ENCODE measurements around the gene LAPTM5. TPM values are rescaled to one million over a fixed set of nuclear protein-coding genes. Genes with fewer than 3 reads are reported as not detected.
A peak's percentile ranks its signal among the peaks of the same experiment; 100 is the strongest.

Gene LAPTM5
- total and polyA plus RNA-seq, 5 donors from 2014 or later: 552 to 687 (median 589) TPM

DNA sequence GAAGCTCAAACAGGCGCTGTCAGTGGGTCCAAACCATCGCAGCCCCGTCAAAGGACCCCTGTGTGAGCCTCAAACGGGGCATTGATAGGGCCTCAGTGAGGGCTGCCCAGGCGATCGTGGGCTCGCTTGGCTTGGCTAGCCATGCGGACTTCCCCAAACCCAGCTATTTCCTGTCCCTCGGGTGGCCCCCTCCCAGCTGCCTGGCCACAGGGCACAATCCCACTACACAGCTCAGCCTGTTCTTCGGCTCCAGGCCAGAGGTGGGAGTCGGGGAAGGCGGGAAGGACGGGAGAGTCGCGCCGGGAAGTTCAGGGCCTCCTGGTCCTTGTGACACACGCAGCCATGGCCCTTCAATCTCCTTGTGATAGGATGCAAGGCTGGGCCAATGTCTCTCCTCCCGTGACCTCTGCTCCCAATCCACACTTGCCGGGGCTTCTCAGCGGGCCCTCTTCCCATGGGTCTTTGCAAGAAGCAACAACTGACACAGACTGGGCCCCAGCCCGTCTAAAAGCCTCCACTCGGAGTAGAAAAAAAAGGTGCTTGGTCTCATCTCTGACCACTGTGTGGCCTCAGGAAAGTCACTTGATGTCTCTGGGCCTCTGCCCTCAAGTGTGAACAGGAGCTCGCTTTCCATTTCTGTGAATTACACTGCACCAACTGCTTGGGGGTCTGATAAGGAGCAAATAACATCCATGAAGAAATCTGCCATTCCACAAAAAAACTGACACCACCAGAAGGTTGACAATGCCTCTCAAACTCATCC, 27.0 kb downstream of the LAPTM5 start:
- H3K36me3 Mint-ChIP-seq: peaks cover 24% of the 10 kb centered on the region
- H3K4me3 ChIP-seq (ENCODE audit: low read depth, low read length): no peak overlapping the region

DNA sequence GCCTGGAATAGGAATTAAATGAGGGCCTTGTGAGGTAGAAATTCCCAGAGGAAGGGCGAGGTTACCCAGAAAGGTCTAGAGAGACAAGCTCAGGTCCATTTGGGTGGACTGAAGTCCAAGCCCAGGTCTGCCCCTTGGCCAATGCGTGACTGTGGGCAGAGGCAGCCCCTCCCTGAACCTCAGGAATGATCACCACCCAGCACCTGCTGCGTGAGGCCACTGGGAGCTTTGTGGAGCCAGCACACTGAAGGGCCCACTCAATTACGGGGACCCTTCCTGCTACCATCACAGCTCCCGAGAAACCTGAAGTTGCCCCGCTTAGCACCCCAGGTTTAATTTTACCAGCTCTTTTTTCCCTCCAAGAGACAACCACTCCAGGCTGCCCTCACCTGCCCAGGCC, 27.7 kb downstream of the LAPTM5 start:
- H3K27me3 ChIP-seq (ENCODE audit: control insufficient read depth, insufficient read depth, low read length): no peaks in the 10 kb centered on the region
- H3K36me3 ChIP-seq (ENCODE audit: control insufficient read depth, insufficient read depth, low read length): peaks cover 32% of the 10 kb centered on the region
- DNase-seq: no peak
- Mint-ChIP-seq H3K4me3 (no peak overlapping the region), H3K4me1 (peaks cover 0 to 25% (median 11%) of the 10 kb centered on the region in 4 donors), H3K36me3 (peaks cover 18% of the 10 kb centered on the region), H3K9me3 (no peaks in the 10 kb centered on the region), H3K27me3 (no peaks in the 10 kb centered on the region), H3K27ac (peak overlapping the region in 1 of 3 donors; percentile 29)
- no peaks in the 10 kb centered on the region for H3K9me3 ChIP-seq (ENCODE audit: control insufficient read depth in 2 of 2, low read length in 2 of 2)
- peaks cover 8% of the 10 kb centered on the region for H3K4me1 ChIP-seq (ENCODE audit: control insufficient read depth, insufficient read depth, low read length, poor library complexity, severe bottlenecking)
- no peak for ATAC-seq (ENCODE audit: low read depth in 2 of 2)
- no peak overlapping the region for H3K4me3 ChIP-seq (ENCODE audit: low read depth, low read length)
- H3K27ac ChIP-seq (ENCODE audit: insufficient read depth, low read length, poor library complexity, severe bottlenecking): no peak overlapping the region

More for the DNA sequence above, 27.0 kb downstream of the LAPTM5 start:
- H3K4me1 Mint-ChIP-seq: peaks cover 0 to 27% (median 9%) of the 10 kb centered on the region in 4 donors
- no peak for DNase-seq
- Histone ChIP-seq H3K36me3 (ENCODE audit: control insufficient read depth, insufficient read depth, low read length) (peaks cover 33% of the 10 kb centered on the region), H3K27me3 (ENCODE audit: control insufficient read depth, insufficient read depth, low read length) (no peaks in the 10 kb centered on the region), H3K4me1 (ENCODE audit: control insufficient read depth, insufficient read depth, low read length, poor library complexity, severe bottlenecking) (peaks cover 8% of the 10 kb centered on the region), H3K27ac (ENCODE audit: insufficient read depth, low read length, poor library complexity, severe bottlenecking) (no peak overlapping the region), H3K9me3 (ENCODE audit: control insufficient read depth in 2 of 2, low read length in 2 of 2) (no peaks in the 10 kb centered on the region)
- H3K9me3 Mint-ChIP-seq: no peaks in the 10 kb centered on the region
- peak overlapping the region in 1 of 4 donors; percentile 24 for H3K4me3 Mint-ChIP-seq
- H3K27ac Mint-ChIP-seq: peak overlapping the region; percentile 9 to 92 (median 86)
- ATAC-seq (ENCODE audit: low read depth in 2 of 2): no peak
- H3K27me3 Mint-ChIP-seq: no peaks in the 10 kb centered on the region

DNA sequence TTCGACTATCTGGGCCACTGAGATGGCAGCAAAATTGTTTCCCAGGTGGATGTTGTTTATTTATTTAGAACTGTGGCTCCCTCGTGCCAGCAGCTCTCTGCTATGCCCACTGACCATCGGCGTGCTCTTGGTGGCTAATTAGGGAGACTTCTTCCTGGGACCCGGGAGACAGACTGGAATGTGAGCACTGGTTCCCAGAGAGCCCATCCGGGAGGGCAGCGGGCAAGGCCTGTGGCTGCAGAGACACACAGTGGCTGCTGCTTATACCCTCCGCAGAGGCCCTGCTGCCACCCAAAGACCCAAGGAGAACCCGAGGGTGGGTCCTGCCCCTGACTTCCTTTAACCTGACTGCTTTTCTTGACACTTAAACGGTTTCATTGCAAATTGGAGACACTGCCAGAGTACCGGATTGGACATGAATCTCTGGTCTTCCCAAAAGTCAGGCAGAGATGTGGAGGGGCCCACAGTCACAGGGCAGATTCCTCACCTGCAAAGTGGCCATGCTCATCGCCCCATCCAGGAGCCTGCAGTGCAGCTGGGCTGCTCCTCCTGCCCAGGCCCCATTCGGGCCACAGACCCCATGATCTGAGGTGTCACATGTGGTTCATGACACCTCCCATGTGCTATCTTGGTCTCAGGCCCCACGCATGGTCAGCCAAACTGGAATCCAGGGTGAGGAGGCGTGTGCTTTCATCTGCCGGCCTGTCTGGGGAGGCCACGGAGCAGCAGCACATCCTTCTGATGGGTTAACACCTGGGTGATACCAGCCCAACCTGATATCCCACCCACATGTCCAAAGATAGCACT, 28.5 kb downstream of the LAPTM5 start:
- Histone ChIP-seq H3K4me3 (ENCODE audit: low read depth, low read length) (no peak overlapping the region), H3K9me3 (ENCODE audit: control insufficient read depth in 2 of 2, low read length in 2 of 2) (no peaks in the 10 kb centered on the region), H3K4me1 (ENCODE audit: control insufficient read depth, insufficient read depth, low read length, poor library complexity, severe bottlenecking) (peaks cover 8% of the 10 kb centered on the region), H3K27ac (ENCODE audit: insufficient read depth, low read length, poor library complexity, severe bottlenecking) (no peak overlapping the region), H3K27me3 (ENCODE audit: control insufficient read depth, insufficient read depth, low read length) (no peaks in the 10 kb centered on the region), H3K36me3 (ENCODE audit: control insufficient read depth, insufficient read depth, low read length) (peaks cover 30% of the 10 kb centered on the region)
- H3K27ac Mint-ChIP-seq: peak overlapping the region in 1 of 3 donors; percentile 29
- ATAC-seq (ENCODE audit: low read depth in 2 of 2) (no peak), DNase-seq (no peak)
- H3K36me3 Mint-ChIP-seq: peaks cover 9% of the 10 kb centered on the region
- no peaks in the 10 kb centered on the region for H3K27me3 Mint-ChIP-seq
- no peak overlapping the region for H3K4me3 Mint-ChIP-seq
- H3K9me3 Mint-ChIP-seq: no peaks in the 10 kb centered on the region
- H3K4me1 Mint-ChIP-seq: peaks cover 0 to 30% (median 13%) of the 10 kb centered on the region in 4 donors

DNA sequence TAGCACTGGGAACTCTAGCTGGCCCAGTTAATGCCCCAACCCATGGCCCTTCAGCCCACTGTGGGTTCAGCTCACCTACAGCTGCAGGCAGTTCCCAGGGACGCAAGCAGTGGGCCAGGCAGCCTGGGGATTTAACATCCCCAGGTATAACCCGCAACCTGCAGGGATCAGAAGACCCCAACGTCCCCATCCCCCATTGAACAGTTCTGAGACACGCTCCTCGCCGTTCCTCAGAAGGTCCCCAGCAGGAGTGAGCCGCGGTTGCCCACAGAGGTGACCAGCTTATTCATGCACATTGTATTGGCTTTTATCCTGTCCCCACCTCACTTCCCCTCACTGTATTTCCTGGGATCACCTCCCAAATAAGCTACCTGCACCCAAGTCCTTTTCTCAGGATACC, 29.2 kb downstream of the LAPTM5 start:
- peak overlapping the region in 1 of 3 donors; percentile 25 for H3K27ac Mint-ChIP-seq
- H3K27ac ChIP-seq (ENCODE audit: insufficient read depth, low read length, poor library complexity, severe bottlenecking): no peak overlapping the region
- no peak overlapping the region for H3K4me3 Mint-ChIP-seq
- no peaks in the 10 kb centered on the region for H3K27me3 Mint-ChIP-seq
- no peak for ATAC-seq (ENCODE audit: low read depth in 2 of 2)
- peaks cover 7% of the 10 kb centered on the region for H3K36me3 Mint-ChIP-seq
- H3K9me3 ChIP-seq (ENCODE audit: control insufficient read depth in 2 of 2, low read length in 2 of 2): no peaks in the 10 kb centered on the region
- peaks cover 0 to 34% (median 15%) of the 10 kb centered on the region in 4 donors for H3K4me1 Mint-ChIP-seq
- H3K4me3 ChIP-seq (ENCODE audit: low read depth, low read length): no peak overlapping the region
- no peak for DNase-seq
- H3K36me3 ChIP-seq (ENCODE audit: control insufficient read depth, insufficient read depth, low read length): peaks cover 24% of the 10 kb centered on the region
- H3K4me1 ChIP-seq (ENCODE audit: control insufficient read depth, insufficient read depth, low read length, poor library complexity, severe bottlenecking): peaks cover 8% of the 10 kb centered on the region
- H3K9me3 Mint-ChIP-seq: no peaks in the 10 kb centered on the region
- no peaks in the 10 kb centered on the region for H3K27me3 ChIP-seq (ENCODE audit: control insufficient read depth, insufficient read depth, low read length)

DNA sequence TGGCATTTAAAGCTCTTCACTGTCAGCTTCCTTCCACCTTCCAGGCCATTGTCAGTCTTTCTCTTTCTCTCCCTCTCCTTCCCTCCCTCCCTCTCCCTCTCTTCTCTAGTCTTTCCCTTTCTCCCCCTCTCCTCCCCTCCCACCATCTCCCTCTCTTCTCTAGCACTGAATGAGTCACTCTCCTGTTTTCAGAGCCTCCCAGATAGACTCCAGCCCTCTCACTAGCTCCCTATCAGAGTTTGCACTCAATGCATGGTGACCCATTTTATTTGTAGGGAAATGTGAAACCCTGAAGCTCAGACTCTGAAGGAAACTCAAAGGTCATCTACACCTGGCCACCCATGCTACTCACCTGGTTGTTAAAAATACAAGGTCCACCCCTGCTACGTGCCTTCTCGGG, 29.8 kb downstream of the LAPTM5 start:
- Histone ChIP-seq H3K4me3 (ENCODE audit: low read depth, low read length) (no peak overlapping the region), H3K4me1 (ENCODE audit: control insufficient read depth, insufficient read depth, low read length, poor library complexity, severe bottlenecking) (peaks cover 8% of the 10 kb centered on the region), H3K9me3 (ENCODE audit: control insufficient read depth in 2 of 2, low read length in 2 of 2) (no peaks in the 10 kb centered on the region), H3K27me3 (ENCODE audit: control insufficient read depth, insufficient read depth, low read length) (no peaks in the 10 kb centered on the region), H3K36me3 (ENCODE audit: control insufficient read depth, insufficient read depth, low read length) (peaks cover 20% of the 10 kb centered on the region), H3K27ac (ENCODE audit: insufficient read depth, low read length, poor library complexity, severe bottlenecking) (no peak overlapping the region)
- Mint-ChIP-seq H3K36me3 (peaks cover 6% of the 10 kb centered on the region), H3K9me3 (no peaks in the 10 kb centered on the region), H3K4me1 (peaks cover 0 to 32% (median 15%) of the 10 kb centered on the region in 4 donors), H3K27me3 (no peaks in the 10 kb centered on the region), H3K4me3 (no peak overlapping the region), H3K27ac (peak overlapping the region in 1 of 3 donors; percentile 25)
- no peak for ATAC-seq (ENCODE audit: low read depth in 2 of 2)
- DNase-seq: no peak

DNA sequence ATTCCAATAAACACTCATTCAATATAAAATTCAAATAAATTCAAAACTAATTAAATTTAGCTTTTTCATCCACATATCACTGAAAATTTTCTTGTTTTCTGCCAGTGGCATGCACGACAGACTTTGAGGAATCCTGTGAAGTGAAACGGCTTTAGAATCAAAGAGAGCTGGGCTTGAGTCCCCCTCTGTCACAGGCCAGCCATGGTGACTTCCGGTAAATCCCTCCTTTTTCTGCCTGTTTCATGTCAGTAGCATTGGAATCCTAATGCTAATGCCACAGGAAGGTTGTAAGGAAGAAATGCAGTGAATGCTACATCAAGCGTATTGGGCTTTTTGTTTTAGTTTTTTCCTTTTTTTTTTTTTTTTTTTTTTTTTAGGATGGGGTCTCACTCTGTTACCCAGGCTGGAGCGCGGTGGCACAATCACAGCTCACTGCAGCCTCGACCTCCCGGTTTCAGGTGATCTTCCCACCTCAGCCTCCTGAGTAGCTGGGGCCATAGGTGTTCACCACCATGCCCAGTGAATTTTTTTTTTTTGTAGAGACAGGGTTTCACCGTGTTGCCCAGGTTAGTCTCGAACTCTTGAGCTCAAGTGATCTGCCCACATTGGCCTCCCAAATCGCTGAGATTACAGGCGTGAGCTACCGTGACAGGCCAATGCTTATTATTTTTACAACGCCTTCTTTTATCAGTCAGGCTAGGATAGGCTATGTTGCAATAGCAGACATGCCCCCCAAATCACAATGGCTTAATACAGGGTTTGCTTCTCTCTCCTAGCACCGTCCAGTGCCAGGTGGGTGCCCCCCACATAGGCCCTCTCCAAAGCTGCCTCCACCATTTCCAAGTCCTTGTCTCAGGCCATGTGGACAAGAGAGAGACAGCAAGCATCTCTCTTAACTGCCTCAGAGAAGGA, 30.5 kb downstream of the LAPTM5 start:
- Mint-ChIP-seq H3K4me3 (no peak overlapping the region), H3K9me3 (no peaks in the 10 kb centered on the region), H3K4me1 (peaks cover 0 to 32% (median 15%) of the 10 kb centered on the region in 4 donors), H3K27me3 (no peaks in the 10 kb centered on the region), H3K27ac (peak overlapping the region in 1 of 3 donors; percentile 59), H3K36me3 (peaks cover 6% of the 10 kb centered on the region)
- H3K9me3 ChIP-seq (ENCODE audit: control insufficient read depth in 2 of 2, low read length in 2 of 2): no peaks in the 10 kb centered on the region
- peaks cover 14% of the 10 kb centered on the region for H3K36me3 ChIP-seq (ENCODE audit: control insufficient read depth, insufficient read depth, low read length)
- no peaks in the 10 kb centered on the region for H3K27me3 ChIP-seq (ENCODE audit: control insufficient read depth, insufficient read depth, low read length)
- no peak overlapping the region for H3K4me3 ChIP-seq (ENCODE audit: low read depth, low read length)
- ATAC-seq (ENCODE audit: low read depth in 2 of 2): no peak
- H3K4me1 ChIP-seq (ENCODE audit: control insufficient read depth, insufficient read depth, low read length, poor library complexity, severe bottlenecking): peaks cover 7% of the 10 kb centered on the region
- no peak overlapping the region for H3K27ac ChIP-seq (ENCODE audit: insufficient read depth, low read length, poor library complexity, severe bottlenecking)
- DNase-seq: no peak

DNA sequence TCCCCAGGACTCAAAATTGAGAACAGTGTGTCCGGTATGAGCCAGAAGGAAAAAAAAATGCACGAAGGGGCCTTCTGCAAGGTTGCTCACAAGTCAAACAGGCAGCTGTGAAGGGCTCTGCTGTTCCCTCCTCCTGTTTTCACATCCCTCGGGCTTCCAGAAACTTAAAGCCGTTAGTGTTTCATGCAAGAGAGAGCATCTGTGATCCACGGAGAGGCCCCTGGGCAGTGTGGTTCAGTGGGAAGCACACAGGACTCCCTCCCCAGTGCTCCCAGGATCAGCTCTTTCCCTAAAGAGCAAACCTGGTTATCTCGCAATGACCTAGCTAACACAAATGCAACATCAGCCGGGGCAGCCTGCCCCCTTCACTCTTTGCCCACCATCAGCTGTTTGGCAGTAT, 31.3 kb downstream of the LAPTM5 start:
- Mint-ChIP-seq H3K27ac (no peak overlapping the region), H3K36me3 (peaks cover 13% of the 10 kb centered on the region), H3K9me3 (no peaks in the 10 kb centered on the region), H3K4me1 (peaks cover 0 to 32% (median 10%) of the 10 kb centered on the region in 4 donors), H3K4me3 (no peak overlapping the region), H3K27me3 (no peaks in the 10 kb centered on the region)
- no peak for ATAC-seq (ENCODE audit: low read depth in 2 of 2)
- Histone ChIP-seq H3K9me3 (ENCODE audit: control insufficient read depth in 2 of 2, low read length in 2 of 2) (no peaks in the 10 kb centered on the region), H3K27me3 (ENCODE audit: control insufficient read depth, insufficient read depth, low read length) (no peaks in the 10 kb centered on the region), H3K27ac (ENCODE audit: insufficient read depth, low read length, poor library complexity, severe bottlenecking) (no peak overlapping the region), H3K4me3 (ENCODE audit: low read depth, low read length) (no peak overlapping the region), H3K36me3 (ENCODE audit: control insufficient read depth, insufficient read depth, low read length) (peaks cover 14% of the 10 kb centered on the region), H3K4me1 (ENCODE audit: control insufficient read depth, insufficient read depth, low read length, poor library complexity, severe bottlenecking) (no peaks in the 10 kb centered on the region)
- no peak for DNase-seq
